OCI-LY3 (cell line): ENCODE measurements around the gene PRKAR1B.

Source experiments
- H2AFZ ChIP-seq: fragments of 200-600, 300-600 bp; shearing (Covaris generic); 2 replicates; pipeline ENCODE4 v1.6.0; 2014; ENCODE audit warnings: antibody characterized with exemption, low read depth, low read length
- H3K27ac ChIP-seq: fragments of 200-600, 300-600 bp; sonication (generic); 2 replicates; pipeline ENCODE4 v1.5.1; 2014; ENCODE audit warnings: mild to moderate bottlenecking, low read length, moderate library complexity, mixed read lengths
- H3K27me3 ChIP-seq: fragments of 200-600, 300-600 bp; sonication (generic); 2 replicates; pipeline ENCODE4 v1.6.1; 2014; ENCODE audit warnings: low read depth, low read length, mixed read lengths
- H3K36me3 ChIP-seq: fragments of 200-600, 300-600 bp; sonication (generic); replicated peaks from 2 replicates; pipeline ENCODE3; 2014; ENCODE audit warnings: low read depth, low read length, mixed read lengths
- H3K4me1 ChIP-seq: fragments of 300-600, 200-600 bp; sonication (generic); 2 replicates; pipeline ENCODE4 v1.6.1; 2014; ENCODE audit warnings: low read length, mixed read lengths
- H3K4me2 ChIP-seq: fragments of 200-600, 300-600 bp; sonication (generic); 2 replicates; pipeline ENCODE4 v1.6.1; 2014; ENCODE audit warnings: low read length, mixed read lengths
- H3K4me3 ChIP-seq: fragments of 300-600, 200-600 bp; sonication (generic); 2 replicates; pipeline ENCODE4 v1.5.1; 2014; ENCODE audit warnings: antibody characterized with exemption, mild to moderate bottlenecking, low read length, moderate library complexity
- H3K79me2 ChIP-seq: fragments of 300-600, 200-600 bp; shearing (Covaris generic); 2 replicates; pipeline ENCODE4 v1.6.1; 2014; ENCODE audit warnings: mild to moderate bottlenecking, low read length, mixed read lengths
- H3K9ac ChIP-seq: fragments of 300-600, 200-600 bp; shearing (Covaris generic); 2 replicates; pipeline ENCODE4 v1.6.0; 2014; ENCODE audit warnings: mild to moderate bottlenecking, low read length, moderate library complexity
- H3K9me3 ChIP-seq: fragments of 200-600, 300-600 bp; shearing (Covaris generic); 2 replicates; pipeline ENCODE4 v1.6.1; 2014; ENCODE audit warnings: low read length, mixed read lengths; ENCODE audit not compliant: insufficient read depth
- H4K20me1 ChIP-seq: fragments of 200-600, 300-600 bp; sonication (generic); 2 replicates; pipeline ENCODE4 v1.6.1; 2016; ENCODE audit warnings: low read length, mixed read lengths; ENCODE audit not compliant: insufficient read depth
- CTCF ChIP-seq: fragments of 200-600, 300-600 bp; sonication (generic); IDR thresholded peaks from 2 replicates; pipeline ENCODE4 v1.5.1; 2014; ENCODE audit warnings: antibody characterized with exemption, low read length, low read depth
- EZH2phosphoT487 ChIP-seq: fragments of 200-600 bp; shearing (Covaris generic); IDR thresholded peaks from 2 replicates; pipeline ENCODE4 v1.6.1; 2018; ENCODE audit warnings: antibody characterized with exemption, mixed run types, low read depth

The PRKAR1B gene

GRCh38 chr7:666454-667292 lies 60.4 kb downstream of the PRKAR1B start:
- no peaks in the 10 kb centered on the region for H3K9me3 ChIP-seq
- no peak overlapping the region for H3K4me2 ChIP-seq
- no peak overlapping the region for H3K9ac ChIP-seq
- no peak for TF ChIP-seq EZH2phosphoT487
- TF ChIP-seq CTCF = no peak
- H4K20me1 ChIP-seq = no peaks in the 10 kb centered on the region
- H2AFZ ChIP-seq = no peak overlapping the region
- H3K4me1 ChIP-seq = no peaks in the 10 kb centered on the region
- H3K36me3 ChIP-seq = peaks cover 3% of the 10 kb centered on the region
- H3K27ac ChIP-seq = no peak overlapping the region
- no peaks in the 10 kb centered on the region for H3K79me2 ChIP-seq
- H3K27me3 ChIP-seq = no peaks in the 10 kb centered on the region
- H3K4me3 ChIP-seq = no peak overlapping the region

GRCh38 chr7:665736-666453 lies 61.2 kb downstream of the PRKAR1B start:
- Histone ChIP-seq H4K20me1 (no peaks in the 10 kb centered on the region), H3K79me2 (no peaks in the 10 kb centered on the region), H3K4me2 (no peak overlapping the region), H2AFZ (no peak overlapping the region), H3K27ac (no peak overlapping the region), H3K36me3 (peaks cover 3% of the 10 kb centered on the region), H3K4me3 (no peak overlapping the region), H3K9ac (no peak overlapping the region), H3K9me3 (no peaks in the 10 kb centered on the region), H3K4me1 (no peaks in the 10 kb centered on the region), H3K27me3 (no peaks in the 10 kb centered on the region)
- no peak for TF ChIP-seq CTCF
- no peak for TF ChIP-seq EZH2phosphoT487

- no peaks in the 10 kb centered on the region for H3K4me1 ChIP-seq
- no peak overlapping the region for H3K9ac ChIP-seq
- H3K27ac ChIP-seq = no peak overlapping the region
- no peaks in the 10 kb centered on the region for H3K27me3 ChIP-seq
- no peaks in the 10 kb centered on the region for H4K20me1 ChIP-seq
- H3K79me2 ChIP-seq = no peaks in the 10 kb centered on the region
- no peaks in the 10 kb centered on the region for H3K9me3 ChIP-seq
- peaks cover 3% of the 10 kb centered on the region for H3K36me3 ChIP-seq
- no peak overlapping the region for H3K4me3 ChIP-seq
- H3K4me2 ChIP-seq = no peak overlapping the region
- no peak overlapping the region for H2AFZ ChIP-seq
- TF ChIP-seq CTCF (no peak), EZH2phosphoT487 (no peak)
Observed at GRCh38 chr7:664997-665735, 61.9 kb downstream of the PRKAR1B start.

GRCh38 chr7:664402-664775 lies 62.7 kb downstream of the PRKAR1B start:
- peaks cover 3% of the 10 kb centered on the region for H3K36me3 ChIP-seq
- no peaks in the 10 kb centered on the region for H3K27me3 ChIP-seq
- no peak overlapping the region for H3K4me3 ChIP-seq
- H3K4me2 ChIP-seq = no peak overlapping the region
- no peaks in the 10 kb centered on the region for H3K9me3 ChIP-seq
- H3K27ac ChIP-seq = no peak overlapping the region
- no peaks in the 10 kb centered on the region for H3K79me2 ChIP-seq
- H2AFZ ChIP-seq = no peak overlapping the region
- H3K9ac ChIP-seq = no peak overlapping the region
- H4K20me1 ChIP-seq = no peaks in the 10 kb centered on the region
- TF ChIP-seq EZH2phosphoT487 (no peak), CTCF (no peak)
- H3K4me1 ChIP-seq = no peaks in the 10 kb centered on the region
